Activated CD8-positive, alpha-beta memory T cell treated with anti-CD3 and anti-CD28 coated beads, Interleukin-2, amount 50 U/mL, for 1 hour (primary cell): ENCODE results near the gene RAB10.
"Not testable (repeated sequence)": the region's sequence is repeated elsewhere in the genome, so short reads cannot be mapped to it uniquely, and the experiment has no call there.

Source experiments
- DNase-seq: peaks from one replicate; pipeline ENCODE4 v3.0.0-alpha.2; 2020; ENCODE audit errors: extremely low read depth

RAB10 gene

GRCh38 chr2:26058390-26058789 is 24.5 kb downstream of the RAB10 start:
- DNase-seq = no peak

DNA sequence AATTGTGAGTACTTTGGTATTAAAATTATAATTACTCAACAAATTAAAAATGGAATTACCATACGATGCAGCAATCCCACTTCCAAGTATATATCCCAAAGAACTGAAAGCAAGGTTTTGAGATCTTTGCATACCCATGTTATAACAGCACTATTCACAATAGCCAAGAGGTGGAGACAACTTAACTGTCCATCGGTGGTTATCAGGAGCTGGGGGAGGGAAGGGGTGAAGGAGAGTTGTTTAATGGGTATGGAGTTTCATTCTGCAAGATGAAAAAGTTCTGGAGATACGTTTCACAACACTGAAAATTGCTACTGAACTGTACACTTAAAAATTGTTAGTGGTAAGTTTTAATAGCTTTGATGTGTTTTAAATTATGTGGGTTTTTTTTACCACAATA is 25.7 kb downstream of the RAB10 start:
- DNase-seq = no peak

DNA sequence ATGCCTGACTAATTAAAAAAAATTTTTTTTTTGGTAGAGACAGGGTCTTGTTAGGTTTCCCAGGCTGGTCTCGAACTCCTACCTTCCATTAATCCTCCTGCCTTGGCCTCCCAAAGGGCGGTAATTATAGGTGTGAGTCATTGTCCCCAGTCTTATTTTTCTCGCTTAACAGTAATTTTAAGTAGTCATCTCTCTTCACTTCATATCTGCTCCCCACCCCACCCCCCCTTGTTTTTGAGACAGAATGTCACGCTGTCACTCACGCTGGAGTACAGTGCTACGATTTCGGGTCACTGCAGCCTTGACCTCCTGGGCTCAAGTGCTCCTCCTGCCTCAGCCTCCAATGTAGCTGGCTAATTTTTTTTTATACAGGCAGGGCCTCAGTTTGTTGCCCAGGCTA is 27.7 kb downstream of the RAB10 start:
- DNase-seq = no peak

DNA sequence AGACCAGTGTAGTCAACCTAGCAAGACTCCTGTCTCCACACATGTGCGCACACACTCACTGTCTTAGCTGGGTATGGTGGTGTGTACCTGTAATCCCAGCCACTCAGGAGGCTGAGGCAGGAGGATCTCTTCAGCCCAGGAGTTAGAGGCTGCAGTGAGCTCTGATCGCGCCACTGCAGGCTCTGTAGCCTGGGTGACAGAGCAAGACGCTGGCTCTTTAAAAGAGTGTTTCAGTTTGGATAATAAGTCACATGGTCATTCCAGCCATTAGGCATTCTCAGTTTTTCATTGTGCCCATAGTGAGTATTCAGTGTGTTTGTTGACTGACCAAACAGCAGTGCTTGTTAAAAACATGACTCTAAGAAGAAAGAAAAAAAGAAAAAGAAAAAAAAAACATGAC is 31.0 kb downstream of the RAB10 start:
- no peak for DNase-seq

DNA sequence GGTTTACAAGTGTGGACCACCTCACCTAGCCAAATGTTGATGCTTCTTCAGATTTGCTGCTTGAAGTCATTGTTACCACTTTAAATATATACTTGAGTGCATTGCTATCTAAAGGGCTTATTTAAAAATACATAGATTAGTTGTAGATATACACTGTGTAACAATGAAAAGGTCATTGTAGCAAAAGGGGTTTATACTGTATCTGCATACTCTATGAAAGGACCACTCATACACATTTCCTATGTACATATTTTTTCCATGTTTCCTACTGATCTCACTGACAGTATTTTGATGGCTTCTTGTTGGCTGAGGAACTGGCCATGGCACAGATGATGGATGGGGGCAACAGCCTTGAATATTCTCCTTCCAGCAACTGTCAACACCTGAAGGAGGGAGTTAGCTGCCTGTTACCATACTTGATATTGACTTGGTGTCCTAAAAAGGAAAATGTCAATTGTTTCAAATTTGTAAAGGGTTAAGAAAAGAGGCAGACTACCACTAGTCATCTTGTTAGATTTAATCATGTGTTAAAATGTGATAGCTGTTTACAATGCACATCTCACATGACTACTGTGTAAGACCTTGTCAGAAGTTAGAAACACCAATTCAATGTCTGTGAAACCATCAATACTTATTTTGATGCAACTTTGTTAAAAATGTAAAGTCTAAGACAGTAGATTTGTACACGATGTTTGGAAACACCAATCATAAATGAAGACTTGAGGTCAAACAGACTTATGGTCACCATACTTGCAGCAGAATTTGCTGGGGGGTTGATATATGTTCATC is 33.5 kb downstream of the RAB10 start:
- no peak for DNase-seq

- no peak for DNase-seq
Measured at GRCh38 chr2:26067980-26068507, 34.2 kb downstream of the RAB10 start.

GRCh38 chr2:26068602-26069298 is 34.9 kb downstream of the RAB10 start:
- no peak for DNase-seq

DNA sequence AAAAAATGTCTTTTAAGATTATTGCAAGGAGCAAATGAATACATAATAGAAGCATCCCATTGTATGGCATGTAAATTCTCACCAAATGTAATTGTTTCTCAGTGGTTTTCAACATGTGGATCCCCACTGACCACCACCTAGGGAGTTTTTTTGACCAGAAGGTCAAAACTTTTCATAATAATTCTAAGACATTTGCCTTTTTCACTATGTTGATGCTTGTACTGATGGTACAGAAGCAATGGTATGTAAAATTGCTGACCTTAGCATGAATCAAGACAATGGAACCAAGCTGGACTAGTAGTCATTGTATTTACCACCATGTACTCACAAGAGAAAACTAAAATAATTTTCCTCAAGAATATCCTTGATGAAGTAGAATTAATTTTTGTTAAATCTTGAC is 36.8 kb downstream of the RAB10 start:
- no peak for DNase-seq

GRCh38 chr2:26072925-26073768 is 39.3 kb downstream of the RAB10 start:
- no peak for DNase-seq

GRCh38 chr2:26073830-26074229 is 39.9 kb downstream of the RAB10 start:
- no peak for DNase-seq

DNA sequence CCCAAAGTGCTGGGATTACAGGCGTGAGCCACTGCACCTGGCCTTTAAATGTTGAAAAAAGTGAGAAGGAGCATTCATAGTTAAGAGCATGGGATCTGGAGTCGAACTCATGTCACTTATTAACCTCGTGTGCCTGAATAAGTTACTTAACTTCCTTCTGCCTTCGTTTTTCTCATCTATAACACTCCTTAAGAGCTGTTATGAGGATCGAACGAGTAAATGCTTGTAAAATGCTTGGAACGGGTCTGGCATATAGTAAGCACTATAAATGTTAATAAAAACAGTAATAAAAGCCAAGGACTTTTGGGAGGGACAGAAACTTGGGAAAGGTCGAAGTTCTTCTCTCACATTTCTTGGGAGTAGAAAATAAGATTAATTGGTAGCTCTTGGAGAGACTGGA is 40.8 kb downstream of the RAB10 start:
- DNase-seq = no peak

DNA sequence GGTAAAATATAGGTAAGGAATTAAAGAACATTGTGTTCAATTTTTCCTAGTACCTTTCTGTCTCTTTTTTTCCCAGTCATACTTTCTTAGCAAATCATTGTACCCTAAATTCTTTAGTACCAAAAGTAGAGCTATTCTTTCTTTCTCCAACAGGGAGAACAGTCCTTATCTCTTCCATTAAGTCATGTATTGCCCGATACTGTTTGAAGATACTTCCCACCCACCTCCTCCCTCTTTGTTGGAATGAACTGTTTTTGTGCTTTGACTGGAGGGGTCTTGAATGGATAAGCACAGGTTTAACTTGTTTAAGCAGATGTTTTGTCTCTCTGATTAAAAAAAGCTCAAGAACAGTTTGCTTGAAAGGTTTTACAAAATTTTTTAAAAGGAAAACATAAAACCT is 41.3 kb downstream of the RAB10 start:
- DNase-seq = no peak

- no peak for DNase-seq
Measured at GRCh38 chr2:26076001-26076587, 42.2 kb downstream of the RAB10 start.

DNA sequence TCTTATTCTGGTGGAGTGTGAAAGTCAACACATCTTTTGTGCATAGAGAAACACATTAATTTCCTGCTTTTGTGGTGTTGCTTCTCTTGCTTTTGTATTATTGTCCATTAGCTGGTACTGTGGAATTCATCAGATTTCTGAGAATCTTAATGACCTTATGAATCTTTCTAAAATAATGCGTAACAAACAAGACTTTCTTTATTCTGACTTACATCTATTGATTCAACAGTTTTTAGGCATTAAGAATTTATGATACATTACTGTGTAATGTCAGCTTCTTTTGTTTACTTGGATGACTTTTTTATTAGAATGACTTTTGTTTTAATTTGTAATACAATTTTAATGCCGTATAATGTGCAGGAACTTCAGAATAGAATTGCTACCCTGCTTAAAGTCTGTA is 43.4 kb downstream of the RAB10 start:
- no peak for DNase-seq

DNA sequence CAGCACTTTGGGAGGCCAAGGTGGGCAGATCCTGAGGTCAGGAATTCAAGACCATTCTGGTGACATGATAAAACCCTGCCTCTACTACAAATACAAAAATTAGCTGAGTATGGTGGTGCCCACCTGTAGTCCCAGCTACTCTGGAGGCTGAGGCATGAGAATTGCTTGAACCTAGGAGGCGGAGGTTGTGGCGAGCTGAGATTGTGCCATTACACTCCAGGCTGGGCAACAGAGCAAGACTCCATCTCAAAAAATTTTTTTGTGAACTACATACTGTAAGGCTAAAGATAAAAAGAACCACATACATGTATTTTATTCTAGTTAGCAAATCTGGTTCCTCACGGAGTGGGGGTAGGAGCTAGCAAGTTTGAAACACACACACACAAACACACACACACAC is 45.1 kb downstream of the RAB10 start:
- DNase-seq = no peak

DNA sequence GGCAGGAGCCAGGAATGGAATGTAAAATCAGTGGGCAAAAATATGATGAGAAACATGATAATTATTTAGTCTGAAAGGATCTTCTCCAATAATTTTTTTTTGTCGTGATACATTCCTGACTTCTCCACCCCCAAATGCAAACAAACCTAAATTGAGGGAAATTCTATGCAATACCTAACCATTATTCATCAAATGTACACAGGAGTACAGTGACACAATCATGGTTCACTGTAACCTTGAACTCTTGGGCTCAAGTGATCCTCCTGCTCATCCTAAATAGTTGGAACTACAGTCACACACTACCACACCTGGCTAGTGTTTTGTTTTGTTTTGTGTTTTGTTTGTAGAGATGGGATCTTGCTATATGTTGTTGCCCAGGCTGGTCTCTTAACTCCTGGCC is 46.5 kb downstream of the RAB10 start:
- DNase-seq = no peak

- DNase-seq = not testable (repeated sequence)
Measured at GRCh38 chr2:26080925-26081324, 47.0 kb downstream of the RAB10 start.

DNA sequence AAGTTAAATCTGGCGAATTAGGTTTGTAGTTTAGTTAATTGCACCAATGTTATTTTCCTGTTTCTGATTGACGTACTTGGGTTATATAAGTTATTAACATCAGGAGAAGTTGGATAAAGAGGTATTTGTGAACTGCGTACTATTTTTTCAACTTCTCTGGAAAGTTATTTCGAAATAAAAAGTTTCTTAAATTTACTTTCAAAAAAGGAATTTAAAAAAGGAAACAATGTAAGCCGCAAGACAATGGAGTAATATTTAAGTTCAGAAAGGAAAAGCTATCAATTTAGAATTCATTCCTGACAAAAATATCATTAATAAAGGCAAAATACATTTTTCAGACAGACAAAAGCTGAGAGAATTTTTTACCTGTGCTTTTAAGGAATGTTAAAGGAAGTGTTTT is 47.7 kb downstream of the RAB10 start:
- no peak for DNase-seq

GRCh38 chr2:26086155-26086637 is 52.3 kb downstream of the RAB10 start:
- no peak for DNase-seq

DNA sequence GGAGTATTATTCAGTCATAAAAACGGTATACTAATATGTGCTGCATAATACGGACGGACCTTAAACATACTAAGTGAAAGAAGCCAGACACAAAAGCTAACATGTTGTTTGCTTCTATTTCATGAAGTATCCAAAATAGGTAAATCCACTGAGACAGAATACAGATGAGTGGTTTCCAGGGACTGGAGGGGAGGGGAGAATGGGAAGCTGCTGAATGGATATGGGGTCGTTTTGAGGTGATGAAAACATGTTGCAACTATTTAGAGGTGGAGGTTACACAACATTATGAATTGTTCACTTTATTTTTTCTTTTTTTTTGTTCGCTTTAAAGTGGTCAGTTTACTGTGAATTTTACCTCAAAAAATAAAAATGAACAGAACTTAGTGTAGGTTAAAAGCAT is 52.9 kb downstream of the RAB10 start:
- DNase-seq = no peak

- DNase-seq = no peak
Measured at GRCh38 chr2:26088038-26088643, 54.3 kb downstream of the RAB10 start.
